Esophagus muscularis mucosa (tissue), 4 donors: Measurements from ENCODE around the gene ADAD1. TPM values are rescaled to one million over a fixed set of nuclear protein-coding genes. Genes with fewer than 3 reads are reported as not detected.
"Not testable (repeated sequence)": the region's sequence is repeated elsewhere in the genome, so short reads cannot be mapped to it uniquely, and the experiment has no call there.

Experiments used
- DNase-seq: peaks from one replicate; pipeline ENCODE4 v3.0.0-alpha.2; 2017; ENCODE audit errors: extremely low spot score
- H3K27ac ChIP-seq, 4 donors: fragments of 200-600 bp; sonication (generic); replicated peaks in 1 of 4; 1 replicate in 3 of 4; 2 replicates in 1 of 4; pipeline ENCODE4 v1.5.1; 2016 to 2019; ENCODE audit warnings: mild to moderate bottlenecking in 1 of 4
- H3K27me3 ChIP-seq, 4 donors: fragments of 200-600 bp; sonication (generic); one replicate each; pipeline versions ENCODE4 v1.5.1 to v1.6.0; 2016 to 2019
- H3K36me3 ChIP-seq, 4 donors: fragments of 200-600 bp; sonication (generic); one replicate each; pipeline ENCODE4 v1.5.1; 2016 to 2019
- H3K4me1 ChIP-seq, 4 donors: fragments of 200-600 bp; sonication (generic); one replicate each; pipeline ENCODE4 v1.5.1; 2016 to 2019
- H3K4me3 ChIP-seq, 4 donors: fragments of 200-600 bp; sonication (generic); 1 replicate in 2 of 4; 2 replicates in 2 of 4; pipeline ENCODE4 v1.5.1; 2016 to 2019; ENCODE audit warnings: mild to moderate bottlenecking in 4 of 4, moderate library complexity in 1 of 4
- H3K9me3 ChIP-seq, 4 donors: fragments of 200-600 bp; sonication (generic); 1 replicate in 3 of 4; 2 replicates in 1 of 4; pipeline ENCODE4 v1.5.1; 2016 to 2019
- EP300 ChIP-seq: sonication (generic); formaldehyde crosslinking; IDR thresholded peaks from one replicate; pipeline ENCODE4 v1.6.1; 2017; ENCODE audit warnings: antibody characterized with exemption
- POLR2A ChIP-seq: fragments of 450-650 bp; IDR thresholded peaks from one replicate; pipeline ENCODE4 v1.6.1; 2017; ENCODE audit warnings: antibody characterized with exemption, moderate library complexity, mild to moderate bottlenecking, low read depth
- POLR2AphosphoS5 ChIP-seq, 2 donors: sonication (generic); formaldehyde crosslinking; IDR thresholded peaks; one replicate each; pipeline ENCODE4 v1.6.1; 2017; ENCODE audit warnings: antibody characterized with exemption in 2 of 2
- WGBS: methylation state at CpG from one replicate; pipeline ENCODE4 v1.1.5; 2018; 5-methylcytosine and 5-hydroxymethylcytosine counted together
- intact Hi-C: fragments of 100-400 bp; cut with DNase I; formaldehyde crosslinking; loops from one replicate; pipeline ENCODE4 v1.15.1; 2023
- total RNA-seq, 4 donors: library from RNA; depleted of rRNA; stranded (reverse); fragments of >200 nt; gene quantifications; one replicate each; pipeline versions ENCODE4 v1.1.0 to v1.2.1, GENCODE V29; 2016
- TF ChIP-seq, protein P1 (sequence below), 3 experiments: fragments of 200-600 bp in 2 of 3; fragments of 450-650 bp in 1 of 3; sonication (generic) in 2 of 3; IDR thresholded peaks; one replicate each; pipeline ENCODE4 v1.5.1; 2017 to 2019; ENCODE audit warnings: antibody characterized with exemption in 3 of 3, mild to moderate bottlenecking in 2 of 3, moderate library complexity in 1 of 3

ADAD1 gene
- total RNA-seq, 4 donors from 2014 or later, result not detected

DNA sequence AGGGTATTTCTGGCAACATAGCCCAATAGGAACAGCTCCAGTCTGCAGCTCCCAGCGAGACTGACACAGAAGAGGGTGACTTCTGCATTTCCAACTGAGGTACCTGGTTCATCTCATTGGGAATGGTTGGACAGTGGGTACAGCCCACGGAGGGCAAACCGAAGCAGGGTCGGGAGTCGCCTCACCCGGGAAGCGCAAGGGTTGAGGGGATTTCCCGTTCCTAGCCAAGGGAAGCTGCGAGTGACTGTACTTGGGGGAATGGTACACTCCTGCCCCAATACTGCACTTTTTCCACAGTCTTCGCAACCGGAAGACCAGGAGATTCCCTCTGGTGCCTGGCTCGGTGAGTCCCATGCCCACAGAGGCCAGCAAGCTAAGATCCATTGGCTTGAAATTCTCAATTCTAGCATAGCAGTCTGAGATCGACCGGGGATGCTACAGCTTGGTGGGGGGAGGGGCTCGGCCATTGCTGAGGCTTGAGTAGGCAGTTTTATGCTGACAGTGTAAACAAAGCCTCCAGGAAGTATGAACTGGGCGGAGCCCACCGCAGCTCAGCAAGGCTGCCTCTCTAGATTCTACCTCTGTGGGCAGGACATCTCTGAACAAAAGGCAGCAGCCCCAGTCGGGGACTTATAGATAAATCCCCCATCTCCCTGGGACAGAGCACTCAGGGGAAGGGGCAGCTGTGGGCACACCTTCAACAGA is 14.0 kb upstream of the ADAD1 start:
- H3K27me3 ChIP-seq, result no peaks in the 10 kb centered on the region
- no peak overlapping the region for H3K27ac ChIP-seq
- peaks cover 14 to 45% (median 16%) of the 10 kb centered on the region in 4 donors for H3K36me3 ChIP-seq
- H3K4me3 ChIP-seq, result no peak overlapping the region
- 93% methylated on average over 18 of the region's 18 CpGs for WGBS
- H3K4me1 ChIP-seq, result no peaks in the 10 kb centered on the region
- no peak for DNase-seq
- H3K9me3 ChIP-seq, result peaks cover 0 to 38% (median 14%) of the 10 kb centered on the region in 4 donors
- intact Hi-C loops, result no loop called here
- no peak for TF ChIP-seq EP300
- TF ChIP-seq, protein P1, sequence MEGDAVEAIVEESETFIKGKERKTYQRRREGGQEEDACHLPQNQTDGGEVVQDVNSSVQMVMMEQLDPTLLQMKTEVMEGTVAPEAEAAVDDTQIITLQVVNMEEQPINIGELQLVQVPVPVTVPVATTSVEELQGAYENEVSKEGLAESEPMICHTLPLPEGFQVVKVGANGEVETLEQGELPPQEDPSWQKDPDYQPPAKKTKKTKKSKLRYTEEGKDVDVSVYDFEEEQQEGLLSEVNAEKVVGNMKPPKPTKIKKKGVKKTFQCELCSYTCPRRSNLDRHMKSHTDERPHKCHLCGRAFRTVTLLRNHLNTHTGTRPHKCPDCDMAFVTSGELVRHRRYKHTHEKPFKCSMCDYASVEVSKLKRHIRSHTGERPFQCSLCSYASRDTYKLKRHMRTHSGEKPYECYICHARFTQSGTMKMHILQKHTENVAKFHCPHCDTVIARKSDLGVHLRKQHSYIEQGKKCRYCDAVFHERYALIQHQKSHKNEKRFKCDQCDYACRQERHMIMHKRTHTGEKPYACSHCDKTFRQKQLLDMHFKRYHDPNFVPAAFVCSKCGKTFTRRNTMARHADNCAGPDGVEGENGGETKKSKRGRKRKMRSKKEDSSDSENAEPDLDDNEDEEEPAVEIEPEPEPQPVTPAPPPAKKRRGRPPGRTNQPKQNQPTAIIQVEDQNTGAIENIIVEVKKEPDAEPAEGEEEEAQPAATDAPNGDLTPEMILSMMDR (IDR thresholded peaks at IDR 0.05), result no peak
- no peak for TF ChIP-seq POLR2A
- no peak for TF ChIP-seq POLR2AphosphoS5 (IDR thresholded peaks at IDR 0.05)

DNA sequence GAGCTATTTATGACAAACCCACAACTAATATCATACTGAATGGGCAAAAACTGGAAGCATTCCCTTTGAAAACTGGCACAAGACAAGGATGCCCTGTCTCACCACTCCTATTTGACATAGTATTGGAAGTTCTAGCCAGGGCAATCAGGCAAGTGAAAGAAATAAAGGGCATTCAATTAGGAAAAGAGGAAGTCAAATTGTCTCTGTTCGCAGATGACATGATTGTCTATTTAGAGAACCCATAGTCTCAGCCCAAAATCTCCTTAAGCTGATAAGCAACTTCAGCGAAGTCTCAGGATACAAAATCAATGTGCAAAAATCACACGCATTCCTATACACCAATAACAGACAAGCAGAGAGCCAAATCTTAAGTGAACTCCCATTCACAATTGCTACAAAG is 10.0 kb upstream of the ADAD1 start:
- H3K9me3 ChIP-seq, result peaks cover 0 to 38% (median 14%) of the 10 kb centered on the region in 4 donors
- whole genome bisulfite sequencing, result 74% methylated on average over 3 of the region's 3 CpGs

DNA sequence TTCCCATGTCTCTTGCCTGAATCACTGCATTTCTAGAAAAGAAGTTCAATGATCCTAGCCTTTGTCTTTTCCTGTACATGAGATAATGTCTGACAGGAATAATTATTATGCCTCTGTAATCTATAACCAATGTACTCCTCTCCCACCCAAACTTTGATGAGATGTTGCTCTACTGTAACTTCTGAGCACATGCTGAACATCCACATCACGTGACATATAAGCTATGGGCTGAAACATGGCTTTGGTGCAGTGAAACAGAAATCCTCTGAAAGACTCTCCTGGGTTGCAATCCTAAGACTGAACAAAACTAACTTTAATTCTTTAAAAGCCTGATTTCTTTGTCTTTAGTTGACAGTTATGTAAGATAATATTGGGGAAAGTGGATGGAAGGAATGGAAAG is 1.5 kb upstream of the ADAD1 start:
- Histone ChIP-seq H3K4me1 (no peaks in the 10 kb centered on the region), H3K27ac (no peak overlapping the region), H3K4me3 (no peak overlapping the region), H3K36me3 (no peaks in the 10 kb centered on the region), H3K27me3 (no peaks in the 10 kb centered on the region), H3K9me3 (no peaks in the 10 kb centered on the region)
- WGBS, result 91% methylated on average over 1 of the region's 1 CpG
- intact Hi-C loops, result no loop called here
- DNase-seq, result no peak
- TF ChIP-seq EP300, result no peak
- TF ChIP-seq, protein P1 (IDR thresholded peaks at IDR 0.05), result no peak
- no peak for TF ChIP-seq POLR2A
- TF ChIP-seq POLR2AphosphoS5 (IDR thresholded peaks at IDR 0.05), result no peak

More for the DNA sequence above, 10.0 kb upstream of the ADAD1 start:
- intact Hi-C loops, H3K27me3 ChIP-seq, H3K27ac ChIP-seq, H3K4me3 ChIP-seq, H3K4me1 ChIP-seq, DNase-seq, H3K36me3 ChIP-seq: not testable (repeated sequence)

DNA sequence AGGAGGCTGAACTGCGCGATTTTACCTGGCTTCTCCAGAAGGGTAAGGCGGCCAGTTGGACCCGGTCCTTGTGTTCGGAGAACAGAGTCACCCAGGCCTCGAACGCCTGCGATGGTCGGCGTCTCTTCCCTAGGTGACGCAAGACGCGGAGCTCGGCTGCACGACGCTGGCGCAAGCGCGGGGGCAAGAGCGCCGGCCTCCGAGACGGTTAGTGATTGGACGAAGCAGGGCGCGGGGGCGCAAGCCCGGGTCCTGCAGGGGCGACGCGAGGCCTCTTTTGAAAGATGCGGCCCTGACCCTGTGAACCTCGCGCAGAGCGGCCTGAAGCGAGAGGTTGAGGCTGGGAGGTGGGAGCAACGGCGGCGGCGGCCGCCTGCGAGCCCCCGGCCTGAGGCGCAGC is 428 bp downstream of the ADAD1 start:
- WGBS, result 98% methylated on average over 44 of the region's 44 CpGs
- Histone ChIP-seq H3K36me3 (no peaks in the 10 kb centered on the region), H3K4me3 (no peak overlapping the region), H3K9me3 (no peaks in the 10 kb centered on the region), H3K27me3 (no peaks in the 10 kb centered on the region), H3K4me1 (no peaks in the 10 kb centered on the region), H3K27ac (no peak overlapping the region)
- intact Hi-C loops, result no loop called here
- no peak for DNase-seq
- TF ChIP-seq, protein P1 (IDR thresholded peaks at IDR 0.05), result no peak
- TF ChIP-seq POLR2AphosphoS5 (IDR thresholded peaks at IDR 0.05), result no peak
- no peak for TF ChIP-seq EP300
- TF ChIP-seq POLR2A, result no peak

DNA sequence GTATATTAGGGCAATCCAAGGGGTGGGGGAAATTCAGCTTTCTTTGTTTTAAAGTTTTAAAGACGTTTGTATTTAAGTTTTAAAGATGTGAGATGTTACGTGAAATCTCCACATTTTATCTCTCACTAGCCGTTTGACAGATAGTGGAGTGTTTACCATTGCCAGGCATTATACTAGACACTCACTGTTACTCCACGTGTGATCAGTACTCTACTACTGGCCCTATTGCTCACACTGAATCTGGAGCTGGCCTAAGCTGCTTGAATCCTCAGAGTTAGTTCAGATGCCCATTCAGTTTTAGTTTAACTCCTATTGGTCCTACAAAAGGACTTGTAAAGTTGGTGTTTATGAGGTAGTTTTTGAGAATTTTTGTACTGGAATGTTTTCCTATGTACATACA is 4.5 kb downstream of the ADAD1 start:
- WGBS, result 54% methylated on average over 4 of the region's 4 CpGs
- Histone ChIP-seq H3K4me1 (no peaks in the 10 kb centered on the region), H3K36me3 (no peaks in the 10 kb centered on the region), H3K9me3 (peaks cover 0 to 10% (median 8%) of the 10 kb centered on the region in 4 donors), H3K27me3 (no peaks in the 10 kb centered on the region), H3K27ac (no peak overlapping the region), H3K4me3 (no peak overlapping the region)
- DNase-seq, result no peak
- intact Hi-C loops, result no loop called here
- TF ChIP-seq EP300 (no peak), POLR2A (no peak), POLR2AphosphoS5 (IDR thresholded peaks at IDR 0.05) (no peak)
- TF ChIP-seq, protein P1 (IDR thresholded peaks at IDR 0.05), result no peak
